ENCODE data around the gene COX6A2.
A peak's percentile ranks its signal among the peaks of the same experiment; 100 is the strongest.
"Not testable (repeated sequence)": the region's sequence is repeated elsewhere in the genome, so short reads cannot be mapped to it uniquely, and the experiment has no call there.

Gene COX6A2

GRCh38 chr16:31436221-31437045 lies 8.3 kb upstream of the COX6A2 start:
- no peak for DNase-seq

GRCh38 chr16:31435341-31436220 lies 7.4 kb upstream of the COX6A2 start:
- no peak for DNase-seq

GRCh38 chr16:31430380-31431052 lies 2.4 kb upstream of the COX6A2 start:
- DNase-seq: no peak

GRCh38 chr16:31429796-31430195 lies 1.6 kb upstream of the COX6A2 start:
- no peak for DNase-seq

DNA sequence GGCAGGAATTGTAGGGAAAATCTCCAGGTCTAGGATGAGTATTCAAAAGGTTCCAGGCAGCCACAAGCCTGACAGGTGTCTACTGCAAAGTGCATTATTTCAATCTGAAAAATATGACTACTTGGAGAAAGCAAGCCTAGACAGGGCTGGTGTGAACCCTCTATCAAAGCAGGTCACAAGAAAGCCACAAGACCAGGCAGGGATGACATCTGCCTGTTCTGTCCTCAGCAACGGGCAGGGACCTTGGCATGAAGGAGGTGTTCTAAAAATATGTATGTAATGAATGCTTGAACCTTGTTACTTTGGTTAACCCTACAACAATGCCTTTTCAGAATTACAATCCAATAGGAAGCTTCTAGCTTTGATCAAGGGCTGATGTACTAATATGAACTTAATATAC lies 1.2 kb upstream of the COX6A2 start:
- DNase-seq: no peak

DNA sequence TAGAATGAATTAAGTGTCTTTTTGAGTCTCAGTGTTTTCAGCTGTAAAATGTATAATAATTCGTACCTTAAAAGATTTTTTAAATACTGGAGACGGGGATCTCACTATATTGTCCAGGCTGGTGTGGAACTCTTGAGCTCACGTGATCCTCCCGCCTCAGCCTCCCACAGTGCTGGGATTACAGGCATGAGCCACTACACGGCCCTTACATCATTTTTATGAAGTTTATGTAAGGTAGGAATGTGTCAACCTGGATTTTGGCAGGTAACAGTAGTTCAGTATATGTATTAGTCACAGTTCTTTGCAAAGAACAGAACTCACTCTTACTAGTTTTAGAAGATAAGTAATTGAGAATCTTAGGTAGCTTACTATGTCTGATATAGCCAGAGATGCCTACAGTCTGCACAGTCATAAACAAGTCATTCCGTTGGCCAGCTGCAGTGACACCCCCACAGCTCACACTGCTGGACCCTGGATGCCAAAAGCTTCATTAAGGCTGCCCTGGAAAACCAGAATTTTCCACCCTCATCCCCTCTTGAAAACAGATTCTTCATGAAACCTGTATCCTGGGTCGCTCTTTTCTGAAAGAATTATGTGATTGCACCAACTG lies 583 bp upstream of the COX6A2 start:
- no peak for DNase-seq

- DNase-seq: peak; percentile 49 to 59
These were observed 500 bp downstream of the COX6A2 start for GRCh38 chr16:31427441-31428278.

DNA sequence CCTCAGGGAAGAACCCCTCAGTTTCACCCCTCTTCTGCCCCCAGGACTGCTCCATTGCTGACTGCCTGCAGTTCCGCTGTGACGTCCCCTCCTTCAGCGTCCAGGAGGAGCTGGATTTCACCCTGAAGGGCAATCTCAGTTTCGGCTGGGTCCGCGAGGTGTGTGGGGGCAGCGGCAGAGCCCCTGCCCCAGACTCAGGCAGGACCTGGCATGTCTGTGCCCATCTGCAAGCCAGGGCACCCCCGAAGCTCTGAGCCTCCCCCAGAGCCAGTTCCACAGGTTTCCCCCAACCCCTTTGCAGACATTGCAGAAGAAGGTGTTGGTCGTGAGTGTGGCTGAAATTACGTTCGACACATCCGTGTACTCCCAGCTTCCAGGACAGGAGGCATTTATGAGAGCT lies 4.4 kb downstream of the COX6A2 start:
- DNase-seq: no peak

DNA sequence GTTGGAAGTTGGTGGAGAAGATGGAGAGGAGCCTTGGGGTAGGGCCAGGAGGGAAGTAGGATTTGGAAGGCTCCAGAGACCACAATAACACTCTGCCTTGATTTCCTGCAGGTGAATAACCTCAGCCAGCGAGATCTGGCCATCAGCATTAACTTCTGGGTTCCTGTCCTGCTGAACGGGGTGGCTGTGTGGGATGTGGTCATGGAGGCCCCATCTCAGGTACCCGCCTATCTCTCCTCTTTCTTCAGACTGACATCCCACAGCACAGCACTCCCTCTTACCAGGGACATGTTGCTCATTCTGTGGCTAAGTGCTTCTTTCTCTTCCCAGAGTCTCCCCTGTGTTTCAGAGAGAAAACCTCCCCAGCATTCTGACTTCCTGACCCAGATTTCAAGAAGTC lies 4.9 kb downstream of the COX6A2 start:
- no peak for DNase-seq

GRCh38 chr16:31421587-31421986 lies 6.6 kb downstream of the COX6A2 start:
- DNase-seq: no peak

GRCh38 chr16:31420037-31420436 lies 8.1 kb downstream of the COX6A2 start:
- no peak for DNase-seq

DNA sequence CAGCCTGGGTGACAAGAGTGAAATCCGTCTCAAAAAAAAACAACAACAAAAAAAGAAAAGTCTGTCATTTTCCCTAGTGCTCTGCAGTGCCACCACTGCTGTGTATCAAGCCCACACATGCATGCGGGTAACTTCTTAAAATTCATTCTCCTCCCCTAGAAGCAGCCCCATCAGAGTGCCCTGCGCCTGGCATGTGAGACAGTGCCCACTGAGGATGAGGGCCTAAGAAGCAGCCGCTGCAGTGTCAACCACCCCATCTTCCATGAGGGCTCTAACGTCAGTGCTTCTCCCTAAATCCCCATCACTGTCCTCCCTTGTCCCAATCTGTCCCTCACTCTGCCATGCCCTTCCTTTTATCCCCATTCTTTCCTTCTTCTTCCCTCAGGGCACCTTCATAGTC lies 10.2 kb downstream of the COX6A2 start:
- DNase-seq: no peak

GRCh38 chr16:31417036-31417435 lies 11.1 kb downstream of the COX6A2 start:
- DNase-seq: not testable (repeated sequence)

GRCh38 chr16:31416371-31416770 lies 11.8 kb downstream of the COX6A2 start:
- DNase-seq: no peak

DNA sequence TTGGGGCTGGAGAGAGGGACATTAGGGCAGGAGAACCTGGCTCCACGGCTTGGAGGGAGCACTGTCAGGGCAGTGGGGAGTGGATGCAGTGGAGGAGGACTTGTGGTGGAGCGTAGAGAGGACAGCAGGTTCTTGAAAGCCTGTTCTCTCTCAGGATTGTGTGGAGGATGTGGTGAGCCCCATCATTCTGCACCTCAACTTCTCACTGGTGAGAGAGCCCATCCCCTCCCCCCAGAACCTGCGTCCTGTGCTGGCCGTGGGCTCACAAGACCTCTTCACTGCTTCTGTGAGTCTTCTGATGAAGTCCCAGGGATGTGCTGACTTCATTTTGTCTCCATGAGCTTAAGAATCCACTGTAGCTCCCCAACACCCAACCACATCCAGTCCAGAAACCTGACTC lies 13.5 kb downstream of the COX6A2 start:
- DNase-seq: no peak

DNA sequence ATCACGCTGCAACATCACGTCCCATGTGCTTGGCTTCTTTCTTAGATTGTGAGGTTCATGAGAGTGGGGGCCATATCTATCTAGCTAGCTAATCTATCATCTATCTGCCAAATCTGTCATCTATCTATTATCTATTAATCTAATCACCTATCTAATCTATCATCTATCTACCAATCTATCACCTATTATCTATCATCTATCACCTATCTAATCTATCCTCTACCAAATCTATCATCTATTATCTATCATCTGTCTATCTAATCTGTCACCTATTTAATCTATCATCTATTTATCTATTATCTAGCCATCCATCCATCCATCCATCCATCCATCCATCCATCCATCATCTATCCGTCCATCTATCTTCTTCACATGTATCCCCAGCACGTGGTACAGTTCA lies 14.2 kb downstream of the COX6A2 start:
- no peak for DNase-seq

DNA sequence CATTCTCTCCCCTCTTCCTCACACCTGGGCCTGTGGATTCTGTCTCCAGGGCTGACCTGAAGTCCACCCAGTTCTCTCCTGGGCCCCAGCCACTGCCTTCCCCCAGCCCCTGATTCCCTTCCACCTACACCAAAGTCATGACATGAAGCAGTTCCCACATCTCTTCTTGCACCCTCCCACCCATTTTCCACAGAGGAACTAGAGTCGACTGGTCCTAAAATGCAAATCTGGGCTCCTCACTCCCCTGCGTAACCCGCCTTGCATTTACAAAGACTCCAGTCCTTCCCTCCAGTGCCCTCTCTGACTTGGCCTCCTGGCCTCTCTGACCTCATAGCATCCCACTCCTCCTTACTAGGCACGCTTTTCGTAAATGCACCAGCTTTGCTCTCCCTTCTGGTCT lies 14.8 kb downstream of the COX6A2 start:
- DNase-seq: no peak

DNA sequence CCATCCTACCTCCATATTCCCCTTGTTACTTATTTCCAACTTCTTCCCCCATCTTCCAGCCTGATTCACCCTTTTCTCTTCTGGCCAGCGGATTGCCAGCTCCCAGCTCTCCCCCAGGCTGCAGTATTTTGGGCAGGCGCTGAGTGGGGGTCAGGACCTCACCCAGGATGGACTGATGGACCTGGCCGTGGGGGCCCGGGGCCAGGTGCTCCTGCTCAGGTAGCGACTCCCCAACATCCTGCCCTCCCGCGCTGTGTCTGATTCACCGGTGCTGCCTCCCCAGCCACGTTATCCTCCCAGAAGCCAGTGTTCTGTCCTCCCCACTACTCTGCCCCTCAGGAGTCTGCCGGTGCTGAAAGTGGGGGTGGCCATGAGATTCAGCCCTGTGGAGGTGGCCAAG lies 15.4 kb downstream of the COX6A2 start:
- no peak for DNase-seq

DNA sequence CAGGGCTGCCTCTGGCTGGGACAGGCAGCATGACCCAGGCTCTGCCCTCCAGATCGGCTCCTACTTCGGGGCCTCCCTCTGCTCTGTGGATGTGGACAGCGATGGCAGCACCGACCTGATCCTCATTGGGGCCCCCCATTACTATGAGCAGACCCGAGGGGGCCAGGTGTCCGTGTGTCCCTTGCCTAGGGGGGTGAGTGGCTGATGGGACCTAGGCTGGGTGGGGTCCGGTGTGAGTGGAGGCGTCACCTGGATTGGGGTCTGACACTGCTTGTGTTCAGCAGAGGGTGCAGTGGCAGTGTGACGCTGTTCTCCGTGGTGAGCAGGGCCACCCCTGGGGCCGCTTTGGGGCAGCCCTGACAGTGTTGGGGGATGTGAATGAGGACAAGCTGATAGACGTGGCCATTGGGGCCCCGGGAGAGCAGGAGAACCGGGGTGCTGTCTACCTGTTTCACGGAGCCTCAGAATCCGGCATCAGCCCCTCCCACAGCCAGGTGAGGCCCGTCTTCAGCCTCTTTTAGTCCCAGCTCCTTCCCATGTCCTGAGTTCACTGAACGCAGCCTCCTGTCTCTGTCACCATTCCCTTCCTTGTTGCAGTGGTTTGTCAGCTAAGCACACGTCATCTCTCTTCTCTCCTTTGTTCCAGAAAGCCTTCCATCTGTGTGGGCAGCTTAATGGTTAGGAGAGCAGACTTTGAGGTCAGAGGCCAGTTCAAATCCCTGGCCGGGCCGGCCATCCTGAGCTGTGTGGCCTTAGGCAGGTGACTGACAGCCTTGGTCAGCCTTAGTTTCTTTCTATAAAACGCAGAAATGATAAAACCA lies 16.9 kb downstream of the COX6A2 start:
- no peak for DNase-seq

- DNase-seq: no peak
These were observed 18.1 kb downstream of the COX6A2 start for GRCh38 chr16:31410082-31410481.

DNA sequence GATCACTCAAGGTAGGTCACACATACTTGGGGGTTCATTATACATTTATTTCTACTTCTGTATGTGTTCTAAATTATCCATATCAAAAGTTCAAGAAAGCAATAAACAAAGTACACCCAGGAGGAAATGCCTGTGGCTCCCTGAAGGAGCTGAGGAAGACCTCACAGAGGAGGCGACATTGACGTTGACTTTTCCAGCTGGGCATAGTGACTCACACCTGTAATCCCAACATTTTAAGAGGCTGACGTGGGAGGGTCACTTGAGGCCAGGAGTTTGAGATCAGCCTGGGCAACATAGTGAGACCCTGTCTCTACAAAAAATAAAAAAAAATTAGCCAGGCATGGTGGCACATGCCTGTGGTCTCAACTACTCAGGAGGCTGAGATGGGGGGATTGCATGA lies 18.7 kb downstream of the COX6A2 start:
- DNase-seq: no peak
